HL-60/S4 treated with phorbol 12-myristate 13-acetate at 8.2 ng/mL for 4 days and 3 days (cell line): ENCODE results near the gene OMA1.
"Not testable (repeated sequence)": the region's sequence is repeated elsewhere in the genome, so short reads cannot be mapped to it uniquely, and the experiment has no call there.

ENCODE experiments used
- in situ Hi-C: fragments of 300-500 bp; cut with MboI; formaldehyde crosslinking; loops from 2 replicates; pipeline ENCODE4 v1.15.0; 2022; ENCODE audit warnings: low sequenced_read_pairs

Gene OMA1

GRCh38 chr1:58546520-58547308, at the start of gene OMA1:
Gene OMA1 (minus strand): TSS chr1:58546726. CDS start chr1:58539294, 7,432 bp downstream.
- in situ Hi-C loops: loop anchor here (25.0 kb wide), 1 partner anchor 91 kb away; no protein-coding TSS in a partner anchor

- in situ Hi-C loops: no loop called here
Observed at GRCh38 chr1:58594546-58594945, 48.0 kb upstream of the OMA1 start.

GRCh38 chr1:58592522-58593134, 46.1 kb upstream of the OMA1 start:
- in situ Hi-C loops: no loop called here

- in situ Hi-C loops: no loop called here
Observed at GRCh38 chr1:58591806-58592205, 45.3 kb upstream of the OMA1 start.

- in situ Hi-C loops: no loop called here
Observed at GRCh38 chr1:58590019-58590418, 43.5 kb upstream of the OMA1 start.

- in situ Hi-C loops: no loop called here
Observed at GRCh38 chr1:58588396-58588795, 41.9 kb upstream of the OMA1 start.

- in situ Hi-C loops: no loop called here
Observed at GRCh38 chr1:58587667-58588066, 41.1 kb upstream of the OMA1 start.

GRCh38 chr1:58586271-58586670, 39.7 kb upstream of the OMA1 start:
- in situ Hi-C loops: no loop called here

GRCh38 chr1:58585581-58586151, 39.1 kb upstream of the OMA1 start:
- in situ Hi-C loops: no loop called here

GRCh38 chr1:58585166-58585565, 38.6 kb upstream of the OMA1 start:
- in situ Hi-C loops: no loop called here

GRCh38 chr1:58584082-58584895, 37.8 kb upstream of the OMA1 start:
- in situ Hi-C loops: no loop called here

- in situ Hi-C loops: no loop called here
Observed at GRCh38 chr1:58583496-58583895, 37.0 kb upstream of the OMA1 start.

- in situ Hi-C loops: not testable (repeated sequence)
Observed at GRCh38 chr1:58582143-58582542, 35.6 kb upstream of the OMA1 start.

GRCh38 chr1:58581641-58582040, 35.1 kb upstream of the OMA1 start:
- in situ Hi-C loops: no loop called here

GRCh38 chr1:58580186-58580585, 33.7 kb upstream of the OMA1 start:
- in situ Hi-C loops: no loop called here

- in situ Hi-C loops: no loop called here
Observed at GRCh38 chr1:58577654-58578030, 31.1 kb upstream of the OMA1 start.

- in situ Hi-C loops: no loop called here
Observed at GRCh38 chr1:58576727-58577653, 30.5 kb upstream of the OMA1 start, which contains the start of gene TACSTD2. Gene TACSTD2 (minus strand): TSS chr1:58577252. CDS start chr1:58577156, 96 bp downstream.

GRCh38 chr1:58576325-58576726, 29.8 kb upstream of the OMA1 start:
- in situ Hi-C loops: no loop called here

- in situ Hi-C loops: no loop called here
Observed at GRCh38 chr1:58575551-58576324, 29.2 kb upstream of the OMA1 start.
